Activated naive CD4-positive, alpha-beta T cell treated with anti-CD3 and anti-CD28 coated beads, Interleukin-2, amount 10 ng/mL, durations not matched to agents 7 days and 5 days (primary cell): Measurements from ENCODE around the gene PARD3.
"Not testable (repeated sequence)": the region's sequence is repeated elsewhere in the genome, so short reads cannot be mapped to it uniquely, and the experiment has no call there.

Experiments
- CTCF ChIA-PET: fragments of 350-600 bp; sonication (Branson Sonifier 250); formaldehyde crosslinking; loops from one replicate; lab custom pipeline; 2021; ENCODE audit warnings: antibody characterized with exemption; lab: Charles Lee
- DNase-seq: peaks from one replicate; pipeline ENCODE4 v3.0.0-alpha.2; 2020
- H3K27ac Mint-ChIP-seq: one replicate; pipeline ENCODE4 v1.8.0; 2021; ENCODE audit warnings: mild to moderate bottlenecking, moderate library complexity, mixed read lengths
- H3K27me3 Mint-ChIP-seq: one replicate; pipeline ENCODE4 v1.8.0; 2021; ENCODE audit warnings: mild to moderate bottlenecking, mixed read lengths
- H3K36me3 Mint-ChIP-seq: one replicate; pipeline ENCODE4 v1.8.0; 2021; ENCODE audit warnings: mixed read lengths
- H3K4me1 Mint-ChIP-seq: one replicate; pipeline ENCODE4 v1.8.0; 2021; ENCODE audit warnings: mixed read lengths
- H3K4me3 Mint-ChIP-seq: one replicate; pipeline ENCODE4 v1.8.0; 2021; ENCODE audit warnings: mild to moderate bottlenecking, moderate library complexity, mixed read lengths
- H3K9me3 Mint-ChIP-seq: one replicate; pipeline ENCODE4 v1.8.0; 2021; ENCODE audit warnings: mixed read lengths

PARD3 gene

DNA sequence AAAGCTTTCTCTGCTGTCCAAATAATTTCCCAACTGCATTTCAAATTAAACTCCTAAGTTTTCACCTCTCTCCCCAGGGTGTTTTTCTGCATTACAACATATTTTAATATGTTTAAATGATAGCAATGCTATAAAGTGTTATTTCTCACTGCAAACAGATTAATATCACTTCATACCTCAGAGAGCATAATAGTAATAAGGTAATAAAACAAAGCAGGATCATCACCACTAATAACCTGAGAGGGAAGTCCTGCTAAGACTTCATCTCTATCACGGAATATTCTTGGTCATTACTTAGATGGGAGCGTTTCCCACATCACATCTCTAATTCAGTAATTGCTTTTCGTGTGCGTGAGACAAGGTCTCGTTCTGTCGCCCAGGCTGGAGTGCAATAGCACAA, 168.8 kb downstream of the PARD3 start:
- no peaks in the 10 kb centered on the region for H3K9me3 Mint-ChIP-seq
- CTCF ChIA-PET, result interaction anchor here (1.7 to 2.9 kb wide), 2 partner anchors 8 to 9 kb away, joined by 6 to 9 read pairs; no protein-coding TSS in a partner anchor
- H3K27ac Mint-ChIP-seq, result no peak overlapping the region
- H3K27me3 Mint-ChIP-seq, result no peaks in the 10 kb centered on the region
- no peak overlapping the region for H3K4me3 Mint-ChIP-seq
- no peaks in the 10 kb centered on the region for H3K4me1 Mint-ChIP-seq
- no peak for DNase-seq
- no peaks in the 10 kb centered on the region for H3K36me3 Mint-ChIP-seq

DNA sequence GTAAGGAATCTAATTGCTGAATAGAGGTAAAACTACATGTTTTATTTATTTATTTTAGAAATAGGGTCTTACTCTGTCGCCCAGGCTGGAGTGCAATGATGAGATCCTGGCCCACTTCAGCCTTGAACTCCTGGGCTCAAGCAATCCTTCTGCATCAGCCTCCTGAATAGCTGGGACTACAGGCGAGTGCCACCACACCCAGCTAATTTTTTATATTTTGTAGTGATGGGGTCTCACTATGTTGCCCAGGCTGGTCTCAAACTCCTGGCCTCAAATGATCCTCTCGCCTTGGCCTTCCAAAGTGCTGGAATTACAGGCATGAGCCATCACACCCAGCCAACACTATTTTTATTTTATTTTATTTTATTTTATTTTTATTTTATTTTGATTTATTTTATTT, 170.3 kb downstream of the PARD3 start:
- not testable (repeated sequence) for H3K36me3 Mint-ChIP-seq, H3K4me1 Mint-ChIP-seq

GRCh38 chr10:34644224-34644623, 170.9 kb downstream of the PARD3 start:
- Mint-ChIP-seq H3K27ac (no peak overlapping the region), H3K9me3 (no peaks in the 10 kb centered on the region), H3K36me3 (no peaks in the 10 kb centered on the region), H3K27me3 (no peaks in the 10 kb centered on the region), H3K4me1 (no peaks in the 10 kb centered on the region), H3K4me3 (no peak overlapping the region)
- CTCF ChIA-PET, result interaction anchor here (0.8 kb wide), 1 partner anchor 10 kb away, joined by 3 read pairs; no protein-coding TSS in a partner anchor
- DNase-seq, result no peak

More for the DNA sequence above, 170.3 kb downstream of the PARD3 start:
- not testable (repeated sequence) for H3K9me3 Mint-ChIP-seq, H3K27me3 Mint-ChIP-seq, DNase-seq, H3K27ac Mint-ChIP-seq, H3K4me3 Mint-ChIP-seq
- CTCF ChIA-PET, result interaction anchor here (0.8 kb wide), 1 partner anchor 10 kb away, joined by 3 read pairs; no protein-coding TSS in a partner anchor

- H3K27me3 Mint-ChIP-seq, result no peaks in the 10 kb centered on the region
- no peaks in the 10 kb centered on the region for H3K36me3 Mint-ChIP-seq
- no peak for DNase-seq
- CTCF ChIA-PET, result no interaction called here
- no peaks in the 10 kb centered on the region for H3K9me3 Mint-ChIP-seq
- no peaks in the 10 kb centered on the region for H3K4me1 Mint-ChIP-seq
- no peak overlapping the region for H3K27ac Mint-ChIP-seq
- no peak overlapping the region for H3K4me3 Mint-ChIP-seq
Measured at GRCh38 chr10:34643620-34644019, 171.5 kb downstream of the PARD3 start.

GRCh38 chr10:34641913-34642558, 173.1 kb downstream of the PARD3 start:
- Mint-ChIP-seq H3K4me1 (no peaks in the 10 kb centered on the region), H3K9me3 (no peaks in the 10 kb centered on the region), H3K27me3 (peaks cover 3% of the 10 kb centered on the region), H3K4me3 (no peak overlapping the region), H3K27ac (no peak overlapping the region), H3K36me3 (no peaks in the 10 kb centered on the region)
- CTCF ChIA-PET, result interaction anchor here (1.7 kb wide), 1 partner anchor 14 kb away, joined by 6 read pairs; no protein-coding TSS in a partner anchor
- no peak for DNase-seq

GRCh38 chr10:34641147-34641912, 173.8 kb downstream of the PARD3 start:
- no peaks in the 10 kb centered on the region for H3K36me3 Mint-ChIP-seq
- CTCF ChIA-PET, result interaction anchor here (0.7 to 1.7 kb wide), 3 partner anchors 14 to 1311 kb away, joined by 4 to 6 read pairs (median 4); no protein-coding TSS in a partner anchor
- no peak overlapping the region for H3K27ac Mint-ChIP-seq
- H3K9me3 Mint-ChIP-seq, result no peaks in the 10 kb centered on the region
- H3K4me1 Mint-ChIP-seq, result no peaks in the 10 kb centered on the region
- H3K4me3 Mint-ChIP-seq, result no peak overlapping the region
- H3K27me3 Mint-ChIP-seq, result peaks cover 3% of the 10 kb centered on the region
- no peak for DNase-seq

- DNase-seq, result peak; percentile 77
- H3K27me3 Mint-ChIP-seq, result peaks cover 3% of the 10 kb centered on the region
- CTCF ChIA-PET, result interaction anchor here (0.5 to 2.8 kb wide), 29 partner anchors 9 to 1447 kb away, joined by 3 to 14 read pairs (median 4); no protein-coding TSS in a partner anchor
- no peaks in the 10 kb centered on the region for H3K4me1 Mint-ChIP-seq
- no peaks in the 10 kb centered on the region for H3K36me3 Mint-ChIP-seq
- no peak overlapping the region for H3K27ac Mint-ChIP-seq
- H3K9me3 Mint-ChIP-seq, result no peaks in the 10 kb centered on the region
- no peak overlapping the region for H3K4me3 Mint-ChIP-seq
Measured at GRCh38 chr10:34638406-34639054, 176.6 kb downstream of the PARD3 start.

DNA sequence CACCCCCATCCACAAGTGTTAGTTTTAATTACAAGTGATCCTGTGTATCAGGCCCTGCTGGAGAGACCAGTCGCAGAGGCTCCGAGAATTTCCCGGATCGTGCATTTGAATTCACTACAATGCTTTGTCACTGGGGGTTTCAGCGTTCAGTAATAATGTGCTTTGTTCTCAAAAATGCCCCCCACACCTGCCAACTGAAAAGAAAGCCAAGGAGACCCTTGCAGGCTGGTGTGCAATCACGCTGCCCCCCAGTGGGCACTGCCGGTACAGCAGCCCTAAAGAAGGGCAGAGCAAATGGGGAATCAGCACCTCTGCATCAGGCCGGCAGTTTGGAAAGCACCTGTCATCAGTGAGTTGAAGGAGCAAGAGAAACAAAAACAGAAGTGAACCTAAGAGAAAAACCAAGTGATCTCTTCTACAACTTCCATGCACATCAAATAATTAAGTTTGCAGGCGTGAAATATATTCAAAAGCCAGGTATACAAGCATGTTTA, 177.6 kb downstream of the PARD3 start:
- H3K27ac Mint-ChIP-seq, result no peak overlapping the region
- no peaks in the 10 kb centered on the region for H3K9me3 Mint-ChIP-seq
- no peaks in the 10 kb centered on the region for H3K36me3 Mint-ChIP-seq
- no peaks in the 10 kb centered on the region for H3K4me1 Mint-ChIP-seq
- DNase-seq, result peak; percentile 72
- no peak overlapping the region for H3K4me3 Mint-ChIP-seq
- CTCF ChIA-PET, result interaction anchor here (0.6 to 2.8 kb wide), 14 partner anchors 10 to 1446 kb away, joined by 3 to 14 read pairs (median 4); no protein-coding TSS in a partner anchor
- H3K27me3 Mint-ChIP-seq, result peaks cover 3% of the 10 kb centered on the region

DNA sequence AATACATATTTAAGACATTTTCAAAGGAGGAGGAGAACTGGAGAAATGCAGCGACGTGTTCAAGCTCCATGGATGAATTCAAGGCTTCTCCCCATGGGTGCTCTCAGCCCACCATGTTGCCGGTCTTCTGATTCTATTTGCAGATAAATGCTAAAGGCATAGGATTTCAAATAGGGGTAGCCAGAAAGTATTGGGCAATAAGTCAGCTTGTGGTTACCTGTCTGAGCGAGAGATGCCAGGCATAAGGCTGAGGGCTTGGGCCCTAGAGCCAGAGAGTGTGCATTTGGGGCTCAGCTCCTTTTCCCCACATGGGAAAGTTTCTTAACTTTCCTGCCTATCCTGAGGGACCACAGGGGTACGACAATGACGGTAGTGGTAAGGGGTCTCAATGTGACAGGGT, 180.0 kb downstream of the PARD3 start:
- CTCF ChIA-PET, result interaction anchor here (0.8 to 1.0 kb wide), 2 partner anchors 9 to 247 kb away, joined by 3 to 4 read pairs; no protein-coding TSS in a partner anchor
- H3K9me3 Mint-ChIP-seq, result no peaks in the 10 kb centered on the region

GRCh38 chr10:34633374-34633773, 181.7 kb downstream of the PARD3 start:
- no peak for DNase-seq
- no peaks in the 10 kb centered on the region for H3K36me3 Mint-ChIP-seq
- H3K27me3 Mint-ChIP-seq, result peaks cover 2% of the 10 kb centered on the region
- no peak overlapping the region for H3K27ac Mint-ChIP-seq
- H3K4me1 Mint-ChIP-seq, result no peaks in the 10 kb centered on the region
- H3K4me3 Mint-ChIP-seq, result no peak overlapping the region
- CTCF ChIA-PET, result no interaction called here
- no peaks in the 10 kb centered on the region for H3K9me3 Mint-ChIP-seq

More for the DNA sequence above, 180.0 kb downstream of the PARD3 start:
- peaks cover 3% of the 10 kb centered on the region for H3K27me3 Mint-ChIP-seq
- no peak for DNase-seq
- H3K27ac Mint-ChIP-seq, result no peak overlapping the region
- H3K4me1 Mint-ChIP-seq, result no peaks in the 10 kb centered on the region
- H3K36me3 Mint-ChIP-seq, result no peaks in the 10 kb centered on the region
- H3K4me3 Mint-ChIP-seq, result no peak overlapping the region

GRCh38 chr10:34629084-34629483, 186.0 kb downstream of the PARD3 start:
- DNase-seq, result no peak
- H3K36me3 Mint-ChIP-seq, result no peaks in the 10 kb centered on the region
- no peaks in the 10 kb centered on the region for H3K9me3 Mint-ChIP-seq
- CTCF ChIA-PET, result no interaction called here
- no peak overlapping the region for H3K4me3 Mint-ChIP-seq
- no peaks in the 10 kb centered on the region for H3K4me1 Mint-ChIP-seq
- no peak overlapping the region for H3K27ac Mint-ChIP-seq
- H3K27me3 Mint-ChIP-seq, result no peaks in the 10 kb centered on the region

DNA sequence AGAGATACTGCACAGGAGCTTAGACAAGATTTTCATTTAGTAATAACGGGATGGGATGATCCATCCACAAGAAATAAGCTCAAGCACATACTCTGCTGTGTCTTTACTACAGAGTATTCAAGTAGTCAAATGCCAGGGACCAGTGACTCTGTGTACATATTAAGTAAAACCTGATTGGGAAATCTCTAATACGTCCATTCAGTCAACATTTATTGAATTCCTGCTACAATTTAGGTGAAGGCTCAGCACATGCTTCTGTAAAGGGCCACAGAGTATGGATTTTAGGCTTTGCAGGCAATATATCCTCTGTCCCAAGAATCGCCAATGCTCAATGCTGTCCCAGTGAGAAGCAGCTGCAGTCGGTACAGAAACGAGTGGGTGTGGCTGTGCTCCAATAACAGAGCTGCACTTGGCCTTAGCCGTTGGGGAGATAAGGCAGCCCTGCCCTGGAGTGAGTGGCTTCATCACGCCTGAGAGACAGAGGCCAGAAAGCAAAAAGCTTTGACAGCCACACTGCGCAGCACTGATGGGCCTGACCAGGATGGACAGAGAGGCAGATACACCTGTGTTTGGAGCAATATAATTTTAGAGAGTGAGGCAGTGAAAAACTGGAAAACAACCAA, 186.8 kb downstream of the PARD3 start:
- DNase-seq, result no peak
- no peaks in the 10 kb centered on the region for H3K4me1 Mint-ChIP-seq
- no peaks in the 10 kb centered on the region for H3K9me3 Mint-ChIP-seq
- CTCF ChIA-PET, result interaction anchor here (2.8 kb wide), 1 partner anchor 9 kb away, joined by 9 read pairs; no protein-coding TSS in a partner anchor
- no peak overlapping the region for H3K4me3 Mint-ChIP-seq
- no peaks in the 10 kb centered on the region for H3K27me3 Mint-ChIP-seq
- no peaks in the 10 kb centered on the region for H3K36me3 Mint-ChIP-seq
- H3K27ac Mint-ChIP-seq, result no peak overlapping the region

DNA sequence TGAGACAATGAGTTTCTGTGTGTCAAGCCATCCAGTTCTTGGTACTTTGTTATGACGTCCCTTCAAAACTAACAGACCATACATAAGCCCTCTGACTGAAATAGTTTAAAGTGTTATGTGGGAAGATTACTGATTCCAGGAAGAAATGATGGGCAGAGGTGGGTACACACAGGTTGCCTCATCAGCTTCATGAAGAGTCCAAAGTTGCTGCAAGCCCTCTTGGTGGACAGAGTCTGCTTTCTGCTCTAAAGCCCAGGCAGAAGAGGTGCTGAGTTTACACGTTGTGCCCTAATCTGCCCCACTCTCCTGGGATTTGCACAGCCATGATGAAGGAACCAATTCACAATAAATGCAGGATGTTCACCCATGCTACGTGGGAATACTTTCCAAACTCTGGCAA, 187.4 kb downstream of the PARD3 start:
- Mint-ChIP-seq H3K27me3 (no peaks in the 10 kb centered on the region), H3K4me3 (no peak overlapping the region), H3K4me1 (no peaks in the 10 kb centered on the region), H3K9me3 (no peaks in the 10 kb centered on the region), H3K27ac (no peak overlapping the region), H3K36me3 (no peaks in the 10 kb centered on the region)
- DNase-seq, result no peak
- CTCF ChIA-PET, result interaction anchor here (2.8 kb wide), 1 partner anchor 10 kb away, joined by 9 read pairs; no protein-coding TSS in a partner anchor
